Prostate gland (tissue), 2 donors: ENCODE results near the gene NOP53. TPM values are rescaled to one million over a fixed set of nuclear protein-coding genes. Genes with fewer than 3 reads are reported as not detected.
A peak's percentile ranks its signal among the peaks of the same experiment; 100 is the strongest.
"Not testable (repeated sequence)": the region's sequence is repeated elsewhere in the genome, so short reads cannot be mapped to it uniquely, and the experiment has no call there.

Experiments used
- DNase-seq: peaks from one replicate; pipeline ENCODE4 v3.0.0-alpha.2; 2019; ENCODE audit warnings: low spot score
- H3K27ac ChIP-seq, 2 donors: fragments of 200-600 bp; sonication (generic); 2 replicates each; pipeline ENCODE4 v1.5.1; 2017 to 2019
- H3K27me3 ChIP-seq: fragments of 200-600 bp; sonication (generic); replicated peaks from 2 replicates; pipeline ENCODE4 v1.5.1; 2019; ENCODE audit not compliant: insufficient read depth
- H3K36me3 ChIP-seq, 2 donors: fragments of 200-600 bp; sonication (generic); 1 replicate in 1 of 2; 2 replicates in 1 of 2; pipeline versions ENCODE4 v1.5.1 to v1.8.1; 2017 to 2019
- H3K4me1 ChIP-seq: fragments of 200-600 bp; sonication (generic); replicated peaks from 2 replicates; pipeline ENCODE4 v1.5.1; 2019
- H3K4me3 ChIP-seq, 2 donors: fragments of 200-600 bp; sonication (generic); 2 replicates each; pipeline ENCODE4 v1.5.1; 2017 to 2019
- H3K9me3 ChIP-seq: fragments of 200-600 bp; sonication (generic); 2 replicates; pipeline ENCODE4 v1.5.1; 2017
- CTCF ChIP-seq, 4 experiments: fragments of 200-600 bp in 2 of 4; fragments of 450-650 bp in 2 of 4; sonication (generic) in 2 of 4; IDR thresholded peaks; 1 replicate in 3 of 4; 2 replicates in 1 of 4; pipeline ENCODE4 v1.5.1; 2016 to 2019; ENCODE audit warnings: antibody characterized with exemption in 4 of 4, mild to moderate bottlenecking in 2 of 4, moderate library complexity in 2 of 4
- POLR2A ChIP-seq: fragments of 450-650 bp; IDR thresholded peaks from one replicate; pipeline ENCODE4 v1.6.1; 2016; ENCODE audit warnings: antibody characterized with exemption, mild to moderate bottlenecking
- POLR2AphosphoS5 ChIP-seq: sonication (generic); formaldehyde crosslinking; IDR thresholded peaks from one replicate; pipeline ENCODE4 v1.6.1; 2017; ENCODE audit warnings: antibody characterized with exemption
- WGBS: methylation state at CpG from one replicate; pipeline ENCODE4 v1.1.5; 2018; 5-methylcytosine and 5-hydroxymethylcytosine counted together
- intact Hi-C: fragments of 100-400 bp; cut with DNase I; formaldehyde crosslinking; loops from one replicate; pipeline ENCODE4 v1.14.2; 2022
- total RNA-seq, 2 donors: library from RNA; depleted of rRNA; stranded (reverse); fragments of >200 nt; gene quantifications; one replicate each; pipeline ENCODE4 v1.1.0, GENCODE V29; 2016

NOP53 gene
- total RNA-seq, 2 donors from 2014 or later, result 465 to 586 TPM

GRCh38 chr19:47779524-47780214 is 34.3 kb downstream of the NOP53 start:
- TF ChIP-seq CTCF (IDR thresholded peaks at IDR 0.05) (no peak), POLR2A (no peak), POLR2AphosphoS5 (peak; percentile 59)
- Histone ChIP-seq H3K9me3 (no peaks in the 10 kb centered on the region), H3K27ac (peak overlapping the region; percentile 95 to 99), H3K36me3 (peaks cover 4% of the 10 kb centered on the region in 2 donors), H3K4me3 (peak overlapping the region; percentile 89 to 94), H3K27me3 (no peaks in the 10 kb centered on the region), H3K4me1 (peaks cover 9% of the 10 kb centered on the region)
- 47% methylated on average over 24 of the region's 24 CpGs for WGBS
- peak; percentile 35 for DNase-seq
- intact Hi-C loops, result loop anchor here (5.0 to 10.0 kb wide), 2 partner anchors 62 to 175 kb away; partner anchors contain the start of gene BICRA

- Histone ChIP-seq H3K27me3 (no peaks in the 10 kb centered on the region), H3K36me3 (peaks cover 4% of the 10 kb centered on the region in 2 donors), H3K4me3 (peak overlapping the region; percentile 89 to 94), H3K4me1 (peaks cover 9% of the 10 kb centered on the region), H3K9me3 (no peaks in the 10 kb centered on the region), H3K27ac (peak overlapping the region; percentile 95 to 99)
- WGBS, result 65% methylated on average over 9 of the region's 9 CpGs
- intact Hi-C loops, result loop anchor here (10.0 kb wide), 1 partner anchor 175 kb away; the partner anchor contains the start of gene BICRA
- no peak for TF ChIP-seq POLR2AphosphoS5
- no peak for TF ChIP-seq CTCF (IDR thresholded peaks at IDR 0.05)
- no peak for TF ChIP-seq POLR2A
- DNase-seq, result no peak
These were observed 34.8 kb downstream of the NOP53 start for GRCh38 chr19:47780215-47780551.

- WGBS, result 45% methylated on average over 9 of the region's 9 CpGs
- Histone ChIP-seq H3K27ac (peak overlapping the region; percentile 27 to 99), H3K4me1 (peaks cover 6% of the 10 kb centered on the region), H3K4me3 (no peak overlapping the region), H3K9me3 (no peaks in the 10 kb centered on the region), H3K27me3 (no peaks in the 10 kb centered on the region), H3K36me3 (peaks cover 4% of the 10 kb centered on the region in 2 donors)
- TF ChIP-seq CTCF (IDR thresholded peaks at IDR 0.05) (no peak), POLR2A (no peak), POLR2AphosphoS5 (peak; percentile 58)
- DNase-seq, result peak; percentile 21
- intact Hi-C loops, result loop anchor here (10.0 kb wide), 1 partner anchor 177 kb away; the partner anchor contains the start of gene BICRA
These were observed 36.4 kb downstream of the NOP53 start for GRCh38 chr19:47781590-47782262.

- H3K36me3 ChIP-seq, result peaks cover 0 to 4% of the 10 kb centered on the region in 2 donors
- H3K27me3 ChIP-seq, result no peaks in the 10 kb centered on the region
- no peak for TF ChIP-seq POLR2AphosphoS5
- no peak for TF ChIP-seq POLR2A
- no peak for TF ChIP-seq CTCF (IDR thresholded peaks at IDR 0.05)
- intact Hi-C loops, result loop anchor here (10.0 kb wide), 1 partner anchor 182 kb away; the partner anchor contains the start of gene BICRA
- no peak for DNase-seq
- 96% methylated on average over 7 of the region's 7 CpGs for WGBS
- H3K4me1 ChIP-seq, result peaks cover 3% of the 10 kb centered on the region
- no peaks in the 10 kb centered on the region for H3K9me3 ChIP-seq
- no peak overlapping the region for H3K27ac ChIP-seq
- no peak overlapping the region for H3K4me3 ChIP-seq
These were observed 41.2 kb downstream of the NOP53 start for GRCh38 chr19:47786566-47786965.

- not testable (repeated sequence) for H3K27me3 ChIP-seq, H3K27ac ChIP-seq, H3K4me3 ChIP-seq, H3K9me3 ChIP-seq, H3K36me3 ChIP-seq, DNase-seq, H3K4me1 ChIP-seq
- WGBS, result 88% methylated on average over 10 of the region's 10 CpGs
- intact Hi-C loops, result loop anchor here (10.0 kb wide), 1 partner anchor 183 kb away; the partner anchor contains the start of gene BICRA
These were observed 42.0 kb downstream of the NOP53 start for GRCh38 chr19:47787307-47787706.

- intact Hi-C loops, result loop anchor here (2.0 to 10.0 kb wide), 3 partner anchors 23 to 185 kb away; partner anchors contain the start of genes BICRA and EHD2
- not testable (repeated sequence) for DNase-seq, H3K9me3 ChIP-seq, H3K4me3 ChIP-seq, H3K27me3 ChIP-seq, H3K27ac ChIP-seq, H3K36me3 ChIP-seq, H3K4me1 ChIP-seq
- WGBS, result 91% methylated on average over 13 of the region's 13 CpGs
These were observed 44.5 kb downstream of the NOP53 start for GRCh38 chr19:47789811-47790210.
